HFFc6 (cell line): ENCODE measurements around the gene BMP7. TPM values are rescaled to one million over a fixed set of nuclear protein-coding genes. Genes with fewer than 3 reads are reported as not detected.

ENCODE experiments used
- DNase-seq: peaks from one replicate; pipeline ENCODE4 v3.0.0-alpha.2; 2018
- H3K27ac Mint-ChIP-seq: 2 replicates; pipeline ENCODE4 v1.8.0; 2020; ENCODE audit warnings: mild to moderate bottlenecking, mixed read lengths
- H3K27me3 Mint-ChIP-seq: 2 replicates; pipeline ENCODE4 v1.8.0; 2021; ENCODE audit warnings: mild to moderate bottlenecking, moderate library complexity, mixed read lengths; ENCODE audit not compliant: insufficient read depth
- H3K36me3 Mint-ChIP-seq: 2 replicates; pipeline ENCODE4 v1.8.0; 2021; ENCODE audit warnings: low read depth, mixed read lengths
- H3K4me1 Mint-ChIP-seq: 2 replicates; pipeline ENCODE4 v1.8.0; 2020; ENCODE audit warnings: low read depth, mixed read lengths
- H3K4me3 Mint-ChIP-seq: 2 replicates; pipeline ENCODE4 v1.8.0; 2020; ENCODE audit warnings: mild to moderate bottlenecking, moderate library complexity, mixed read lengths
- H3K9me3 Mint-ChIP-seq: 2 replicates; pipeline ENCODE4 v1.8.0; 2020; ENCODE audit warnings: mild to moderate bottlenecking, mixed read lengths
- CTCF ChIP-seq: fragments of 200-600 bp; sonication (generic); IDR thresholded peaks from 2 replicates; pipeline ENCODE4 v1.5.0; 2021; ENCODE audit warnings: antibody characterized with exemption, mild to moderate bottlenecking
- long read RNA-seq: library from polyadenylated mRNA; unstranded; transcript quantifications from one replicate; pipeline ENCODE4 v2.0.0, GENCODE V29; 2019
- total RNA-seq, 6 experiments: library from RNA; stranded (reverse); fragmentation: NEBNext Ultra II Directional; extraction: Animal tissue kit (Norgen Biotek cat#: 25700); gene quantifications; 2 replicates in 1 of 6; 3 replicates in 5 of 6; pipeline ENCODE4 v1.2.3, GENCODE V29; 2021

Gene BMP7
- total RNA-seq: not detected
- long read RNA-seq: 0 reads

DNA sequence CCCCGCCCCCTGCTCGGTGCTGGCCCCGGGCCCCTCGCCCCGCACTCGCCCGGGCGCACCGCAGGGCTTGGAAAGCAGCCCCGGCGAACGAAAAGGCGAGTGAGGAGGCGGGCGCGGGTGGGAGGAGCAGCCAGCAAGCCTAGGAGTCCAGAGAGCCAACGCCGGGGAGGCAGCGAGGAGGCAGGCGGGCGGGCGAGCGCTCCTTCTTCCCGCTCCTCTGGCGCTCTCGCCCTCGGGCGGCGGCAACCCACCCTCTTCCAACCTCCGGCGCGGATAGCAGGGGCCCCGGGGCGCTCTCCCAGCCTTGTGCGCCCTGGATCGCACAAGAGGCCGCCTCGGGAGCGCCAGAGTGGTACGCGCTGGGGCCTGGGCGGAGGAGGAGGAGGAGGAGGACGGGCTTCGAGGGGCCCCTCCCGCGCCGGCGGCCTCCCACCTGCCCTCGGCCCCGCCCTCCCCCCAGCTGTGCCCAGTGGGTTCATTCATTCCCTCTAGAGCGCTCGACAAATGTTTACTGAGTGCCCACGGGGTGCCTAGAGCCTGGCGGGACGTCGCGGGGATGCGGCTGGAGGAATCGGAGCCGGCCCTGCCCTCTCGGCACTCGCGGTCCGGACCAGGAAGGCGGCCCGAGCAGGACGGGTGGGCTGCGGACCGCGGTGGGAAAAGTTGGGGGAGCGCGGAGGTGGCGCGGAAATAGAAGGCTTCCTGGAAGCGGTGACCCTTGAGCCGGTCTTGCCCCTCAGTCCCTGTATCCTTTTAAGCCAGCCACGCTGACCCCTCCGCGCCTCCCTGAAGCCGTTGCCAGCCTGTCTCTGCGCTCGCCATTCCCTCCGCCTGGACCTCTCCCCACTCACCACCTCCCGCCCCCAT is at the start of gene BMP7:
Gene BMP7 (minus strand): TSS at position 351 of the 867 bp plus-strand sequence. CDS start 519 bp downstream, outside the sequence.
- no peaks in the 10 kb centered on the region for H3K9me3 Mint-ChIP-seq
- no peak within 1 kb of the TSS for H3K27ac Mint-ChIP-seq
- no peak for DNase-seq
- no peaks in the 10 kb centered on the region for H3K4me1 Mint-ChIP-seq
- no peaks in the 10 kb centered on the region for H3K36me3 Mint-ChIP-seq
- no peak within 1 kb of the TSS for H3K4me3 Mint-ChIP-seq
- peaks cover 53% of the 10 kb centered on the region for H3K27me3 Mint-ChIP-seq
- no peak for TF ChIP-seq CTCF

DNA sequence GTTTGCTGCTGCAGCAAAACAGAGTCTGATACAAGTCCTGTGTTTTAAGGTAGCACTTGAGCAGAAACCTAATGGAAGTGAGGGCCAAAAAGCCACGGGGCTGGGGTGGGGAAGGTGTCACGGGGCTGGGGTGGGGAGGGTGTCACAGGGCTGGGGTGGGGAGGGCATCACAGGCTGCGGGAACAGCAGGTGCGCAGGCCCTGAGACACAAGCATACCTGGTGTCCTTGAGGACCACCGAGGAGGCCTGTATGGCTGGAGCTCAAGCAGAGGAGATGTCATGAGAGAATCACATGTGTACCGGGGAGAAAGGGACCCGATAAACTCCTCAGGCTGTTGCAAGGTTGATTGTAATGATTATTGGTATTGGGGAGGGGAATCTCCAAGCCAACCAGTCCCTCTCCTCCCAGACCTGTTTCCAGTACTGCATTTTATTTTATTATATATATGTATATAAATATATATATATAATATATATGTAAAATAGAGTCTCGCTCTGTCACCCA is 49.6 kb upstream of the BMP7 start:
- Mint-ChIP-seq H3K36me3 (no peaks in the 10 kb centered on the region), H3K27me3 (peaks cover 20% of the 10 kb centered on the region), H3K4me3 (no peak overlapping the region), H3K4me1 (no peaks in the 10 kb centered on the region), H3K9me3 (no peaks in the 10 kb centered on the region), H3K27ac (no peak overlapping the region)
- TF ChIP-seq CTCF: no peak
- DNase-seq: no peak

GRCh38 chr20:57315083-57315975 is 48.9 kb upstream of the BMP7 start:
- H3K4me3 Mint-ChIP-seq: no peak overlapping the region
- TF ChIP-seq CTCF: no peak
- no peaks in the 10 kb centered on the region for H3K9me3 Mint-ChIP-seq
- H3K27me3 Mint-ChIP-seq: peaks cover 20% of the 10 kb centered on the region
- no peaks in the 10 kb centered on the region for H3K36me3 Mint-ChIP-seq
- no peak for DNase-seq
- H3K27ac Mint-ChIP-seq: no peak overlapping the region
- H3K4me1 Mint-ChIP-seq: no peaks in the 10 kb centered on the region

GRCh38 chr20:57313951-57314350 is 47.5 kb upstream of the BMP7 start:
- no peaks in the 10 kb centered on the region for H3K9me3 Mint-ChIP-seq
- no peak overlapping the region for H3K4me3 Mint-ChIP-seq

More at GRCh38 chr20:57313951-57314350, 47.5 kb upstream of the BMP7 start:
- H3K4me1 Mint-ChIP-seq: no peaks in the 10 kb centered on the region
- H3K27me3 Mint-ChIP-seq: peaks cover 25% of the 10 kb centered on the region
- H3K27ac Mint-ChIP-seq: no peak overlapping the region
- H3K36me3 Mint-ChIP-seq: no peaks in the 10 kb centered on the region
- no peak for TF ChIP-seq CTCF
- DNase-seq: no peak
